Left colon (tissue), 2 donors: ENCODE results near the gene TMEM218. TPM values are rescaled to one million over a fixed set of nuclear protein-coding genes. Genes with fewer than 3 reads are reported as not detected.

ENCODE experiments used
- ATAC-seq: fragments of 200-7000 bp; cut with Tn5 transposase; one replicate; pipeline ENCODE4 v1.9.1; 2020; ENCODE audit warnings: mild to moderate bottlenecking, moderate library complexity
- DNase-seq, 2 donors: peaks; one replicate each; pipeline ENCODE4 v3.0.0-alpha.2; 2020
- intact Hi-C, 2 donors: fragments of 100-400 bp; cut with DNase I in 1 of 2; cut with micrococcal nuclease in 1 of 2; formaldehyde crosslinking; loops; one replicate each; pipeline versions ENCODE4 v1.11.2 to v1.14.0; 2022; cut with DNase I, micrococcal nuclease
- total RNA-seq, 2 donors: library from RNA; stranded (reverse); fragmentation: NEBNext Ultra II Directional; extraction: Animal tissue kit (Norgen Biotek cat#: 25700); gene quantifications; one replicate each; pipeline ENCODE4 v1.2.1, GENCODE V29; 2021
- donor health status: DM: no; HTN: no; CAD: no.
- donor health status: DM: yes; HTN: yes; CAD: no.

TMEM218 gene
- total RNA-seq, 2 donors from 2014 or later: 11.3 to 13.3 TPM

GRCh38 chr11:125132596-125132995 lies 21.2 kb upstream of the TMEM218 start:
- intact Hi-C loops: no loop called here
- no peak for ATAC-seq
- no peak for DNase-seq

GRCh38 chr11:125132071-125132470 lies 20.6 kb upstream of the TMEM218 start:
- intact Hi-C loops: no loop called here
- DNase-seq (no peak), ATAC-seq (no peak)

- no peak for DNase-seq
- intact Hi-C loops: no loop called here
- no peak for ATAC-seq
Observed at GRCh38 chr11:125129316-125129993, 18.0 kb upstream of the TMEM218 start.

GRCh38 chr11:125128450-125128849 lies 17.0 kb upstream of the TMEM218 start:
- DNase-seq (no peak), ATAC-seq (no peak)
- intact Hi-C loops: no loop called here

DNA sequence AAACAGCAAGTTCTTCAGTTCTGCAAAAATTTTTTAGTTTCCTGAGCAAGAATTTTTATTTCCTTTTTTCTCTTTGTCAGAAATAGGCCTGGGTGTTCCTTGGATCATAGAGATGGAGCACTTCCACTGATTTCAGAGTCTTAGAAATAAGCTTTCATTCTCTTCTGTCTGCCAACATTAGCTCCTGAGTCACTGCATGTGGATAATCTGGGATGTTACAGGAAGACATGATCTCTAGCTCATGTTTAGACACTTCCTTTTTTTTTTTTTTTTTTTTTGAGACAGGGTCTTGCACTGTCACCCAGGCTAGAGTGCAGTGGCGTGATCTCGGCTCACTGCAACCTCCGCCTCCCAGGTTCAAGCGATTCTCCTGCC lies 13.2 kb upstream of the TMEM218 start:
- ATAC-seq: no peak
- DNase-seq: no peak
- intact Hi-C loops: no loop called here

GRCh38 chr11:125123947-125124617 lies 12.7 kb upstream of the TMEM218 start:
- ATAC-seq (peak; percentile 73), DNase-seq (peak; percentile 39 to 56)
- intact Hi-C loops: no loop called here

DNA sequence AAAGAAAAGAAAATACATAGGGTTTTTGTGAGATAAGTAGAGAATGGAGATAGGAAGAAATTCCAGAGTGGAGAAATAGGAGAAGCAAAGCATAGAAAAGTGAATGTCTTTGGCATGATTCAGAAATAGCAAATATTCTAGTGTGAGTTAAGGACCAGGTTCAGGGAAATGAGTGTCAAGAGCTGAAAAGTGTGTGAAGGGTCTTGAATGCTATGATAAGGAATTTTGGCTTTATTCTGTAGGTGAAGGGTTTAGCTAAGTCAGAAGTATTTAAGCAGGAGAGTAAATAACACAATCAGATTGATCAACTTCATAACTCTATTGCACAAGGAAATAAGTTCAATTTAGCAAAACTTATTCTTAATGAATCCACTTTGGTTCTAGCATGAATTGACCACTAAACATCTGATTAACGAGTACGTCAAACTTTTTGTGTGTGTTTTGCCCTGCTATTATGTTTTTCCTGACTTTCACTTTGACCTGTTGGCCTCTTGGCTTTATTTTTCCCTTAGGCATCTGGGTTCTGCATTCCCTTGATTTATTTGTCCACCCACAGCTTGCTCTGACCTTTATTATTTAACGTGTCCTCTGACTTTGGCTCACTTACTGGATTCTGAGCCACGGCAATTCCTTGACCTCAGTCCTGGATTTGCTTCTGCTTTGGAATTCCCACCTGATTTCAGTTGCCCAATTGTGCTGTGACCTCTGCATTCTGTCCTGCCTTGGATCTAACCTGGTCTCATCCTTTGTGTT lies 11.9 kb upstream of the TMEM218 start:
- DNase-seq (no peak), ATAC-seq (no peak)
- intact Hi-C loops: no loop called here

DNA sequence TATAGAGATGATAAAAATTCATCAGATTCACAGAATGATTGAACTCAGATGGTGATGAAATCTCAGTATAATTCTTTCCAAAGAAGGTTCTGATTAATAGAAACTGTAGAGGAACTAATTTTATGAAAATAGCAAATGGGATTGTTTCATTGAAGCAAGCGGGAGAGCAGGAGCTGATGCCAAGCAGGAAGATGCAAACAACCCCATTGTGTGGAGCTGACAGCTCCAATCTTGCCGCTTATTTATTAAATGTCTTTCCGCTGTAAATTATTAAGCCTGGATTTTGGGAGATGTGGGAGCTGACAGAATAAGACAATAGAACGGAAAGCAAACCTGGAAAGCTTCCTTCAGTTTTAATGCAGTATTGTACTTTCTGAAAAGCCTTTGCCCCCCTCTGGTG lies 6.0 kb upstream of the TMEM218 start:
- no peak for ATAC-seq
- intact Hi-C loops: no loop called here
- no peak for DNase-seq

- intact Hi-C loops: no loop called here
- DNase-seq (no peak), ATAC-seq (no peak)
Observed at GRCh38 chr11:125114518-125114917, 3.1 kb upstream of the TMEM218 start.

GRCh38 chr11:125112208-125112604 lies 780 bp upstream of the TMEM218 start:
- intact Hi-C loops: no loop called here

GRCh38 chr11:125111001-125111342 lies 454 bp downstream of the TMEM218 start:
- DNase-seq: peak in 1 of 2 donors; percentile 18
- ATAC-seq: no peak
- intact Hi-C loops: no loop called here

More at GRCh38 chr11:125112208-125112604, 780 bp upstream of the TMEM218 start:
- no peak for ATAC-seq
- no peak for DNase-seq

DNA sequence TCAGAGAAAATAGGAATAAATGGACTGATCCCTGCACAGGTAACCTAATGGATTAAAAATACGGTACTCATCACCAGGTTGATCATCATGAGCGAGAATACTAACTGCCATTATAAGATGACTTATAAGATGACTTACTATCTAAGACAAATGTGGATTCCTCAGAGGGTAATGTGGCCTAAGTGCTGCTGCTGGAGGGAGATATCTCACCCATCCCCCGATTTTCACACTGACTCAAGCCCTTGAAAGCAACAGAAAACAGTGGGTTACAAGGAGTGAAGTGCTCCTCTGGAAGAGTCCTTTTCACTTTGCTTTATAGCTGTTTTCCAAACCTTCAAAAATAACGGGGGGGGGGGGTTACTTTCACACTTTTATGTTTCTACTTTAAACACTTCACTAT lies 920 bp downstream of the TMEM218 start:
- intact Hi-C loops: no loop called here
- DNase-seq: no peak
- ATAC-seq: no peak

DNA sequence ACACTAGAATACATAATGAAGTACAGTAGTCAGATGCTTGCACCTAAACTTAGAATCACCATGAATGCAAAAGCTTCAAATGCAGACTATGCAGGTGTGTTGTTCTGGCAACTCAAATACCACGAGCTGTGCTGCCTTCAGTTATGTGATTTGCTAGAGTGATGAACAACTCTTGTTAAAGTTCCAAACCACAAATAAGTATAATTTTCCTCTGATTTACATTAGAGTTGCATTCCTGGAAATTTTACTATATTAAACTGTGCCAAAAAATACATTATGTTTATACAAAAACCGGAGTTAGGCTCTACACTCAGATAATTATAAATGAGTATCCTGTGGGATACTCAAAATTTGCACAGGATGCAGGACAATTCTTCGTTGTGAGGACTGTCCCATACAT lies 3.0 kb downstream of the TMEM218 start:
- intact Hi-C loops: no loop called here
- DNase-seq (no peak), ATAC-seq (no peak)

DNA sequence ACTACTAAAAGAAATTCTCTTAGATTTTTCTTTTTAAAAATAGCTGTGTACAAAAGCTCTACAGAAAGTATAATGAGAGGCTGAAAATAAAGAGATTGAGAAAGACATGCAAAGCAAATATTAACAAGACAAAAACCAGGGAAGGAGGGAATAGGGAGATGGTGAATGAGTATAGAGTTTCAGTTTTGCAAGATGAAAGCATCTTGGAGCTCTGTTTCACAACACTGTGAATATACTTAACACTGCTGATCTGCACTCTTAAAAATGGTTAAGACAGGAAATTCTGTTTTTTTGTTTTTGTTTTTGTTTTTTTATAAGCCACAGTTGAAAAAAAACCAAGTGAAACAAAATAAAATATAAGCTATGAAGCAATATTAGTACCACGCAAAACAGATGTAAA lies 5.5 kb downstream of the TMEM218 start:
- intact Hi-C loops: no loop called here
- DNase-seq (no peak), ATAC-seq (no peak)

GRCh38 chr11:125102510-125102909 lies 8.9 kb downstream of the TMEM218 start:
- intact Hi-C loops: no loop called here
- no peak for ATAC-seq
- DNase-seq: no peak

DNA sequence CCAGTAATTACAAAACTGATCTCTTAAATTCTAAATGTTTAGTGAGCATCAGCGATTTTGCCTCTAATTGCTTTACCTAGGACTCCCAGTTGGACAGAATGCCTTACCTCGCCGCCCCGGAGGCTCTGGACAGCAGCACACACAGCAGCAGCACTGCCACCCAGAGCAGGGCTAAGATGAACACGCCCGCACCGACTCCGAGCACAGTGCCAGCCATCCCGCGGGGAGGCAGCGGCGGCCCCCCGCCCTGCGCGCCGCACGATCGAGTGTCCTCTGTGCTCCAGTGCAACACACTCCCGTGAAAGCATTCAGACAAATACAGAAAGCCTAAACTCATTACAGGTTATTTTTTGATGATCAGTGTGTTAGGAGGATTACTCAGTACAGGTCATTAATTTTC lies 9.4 kb downstream of the TMEM218 start:
- intact Hi-C loops: no loop called here
- ATAC-seq (no peak), DNase-seq (no peak)

DNA sequence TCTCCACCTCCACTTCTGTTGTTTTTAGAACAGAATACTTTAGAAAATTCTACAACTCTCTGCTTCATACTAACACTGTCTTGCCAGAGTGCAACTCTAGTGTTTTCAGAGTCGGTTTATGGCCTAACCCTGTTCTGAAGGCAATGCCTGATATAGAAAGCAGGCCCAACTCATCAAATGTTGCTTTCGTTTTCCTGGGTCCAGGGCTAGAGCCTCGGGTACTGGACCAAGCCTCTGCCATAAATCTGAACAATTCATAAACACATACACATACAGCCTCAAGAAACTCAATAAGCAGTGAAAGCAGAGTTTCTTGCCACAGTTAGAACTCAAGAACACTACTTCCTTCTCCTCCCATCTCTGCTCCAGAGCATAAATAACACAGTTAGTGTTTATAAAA lies 9.8 kb downstream of the TMEM218 start:
- ATAC-seq: no peak

DNA sequence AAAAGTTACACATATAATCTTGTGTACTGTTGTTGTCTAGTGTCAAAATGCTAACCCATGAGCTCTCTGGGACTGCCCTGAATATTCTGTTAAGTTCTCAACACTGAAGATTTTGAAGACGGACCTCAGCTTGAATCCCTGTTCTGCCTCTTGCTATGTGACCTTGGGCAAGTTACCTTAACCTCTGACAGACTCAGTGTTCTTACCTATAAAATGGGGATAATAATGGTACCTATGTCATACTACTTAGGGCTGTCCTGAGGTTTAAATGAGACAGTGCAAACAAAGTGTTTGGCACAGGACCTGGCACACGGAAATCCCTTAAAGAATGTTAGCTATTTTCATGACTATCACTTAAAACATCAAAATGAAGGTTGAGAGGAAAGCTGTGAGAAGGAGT lies 11.3 kb downstream of the TMEM218 start:
- DNase-seq: no peak
- ATAC-seq: no peak
- intact Hi-C loops: no loop called here

More for the DNA sequence above, 9.8 kb downstream of the TMEM218 start:
- DNase-seq: no peak
- intact Hi-C loops: no loop called here

DNA sequence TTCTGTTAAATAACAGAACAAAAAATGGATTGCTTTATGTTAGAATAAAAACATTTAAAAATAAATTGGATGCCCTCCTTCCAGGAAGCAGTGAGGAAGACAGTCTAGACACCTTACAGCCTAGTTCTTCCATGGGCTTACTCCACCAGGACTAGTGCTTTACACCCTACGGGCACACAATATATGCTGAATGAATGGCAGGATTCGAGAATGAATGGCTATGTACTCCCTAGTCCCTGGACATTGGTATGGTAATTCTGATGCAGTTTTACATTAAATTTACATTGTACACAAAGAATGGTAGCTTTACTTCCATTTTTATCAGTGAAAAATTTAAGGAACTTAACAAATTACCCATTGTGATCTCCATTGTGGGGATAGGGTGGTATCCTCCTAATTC lies 16.7 kb downstream of the TMEM218 start:
- no peak for DNase-seq
- intact Hi-C loops: no loop called here
- ATAC-seq: no peak

DNA sequence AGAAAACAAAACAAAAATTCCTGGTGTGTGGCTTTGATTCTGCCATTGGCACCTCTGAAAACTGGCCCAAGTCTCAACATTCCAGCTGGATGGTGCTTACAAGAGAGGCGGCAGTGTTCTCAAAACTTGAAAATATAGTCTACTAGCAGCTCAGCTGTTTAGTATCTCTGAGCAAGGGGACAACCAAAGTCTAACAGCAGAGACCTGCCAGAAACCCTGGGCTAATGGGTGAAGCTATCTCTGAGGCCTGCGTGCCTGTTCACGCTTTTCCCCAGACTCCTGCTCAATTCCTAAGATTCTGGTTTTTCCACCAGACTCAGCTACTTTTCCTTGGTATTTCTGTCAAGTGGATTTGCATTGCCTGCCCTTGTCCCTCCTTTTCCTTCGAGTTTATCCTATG lies 17.9 kb downstream of the TMEM218 start:
- DNase-seq: no peak
- intact Hi-C loops: no loop called here
- ATAC-seq: no peak
